ENCODE measurements around the gene GTPBP6. TPM values are rescaled to one million over a fixed set of nuclear protein-coding genes. Genes with fewer than 3 reads are reported as not detected.

GTPBP6 gene
- total RNA-seq, 4 donors from 2014 or later = 26.2 to 65.3 (median 35.7) TPM

- intact Hi-C loops (cut with DNase I; ENCODE audit: low total_unique reads) = no loop called here
- Histone ChIP-seq H3K9me3 (no peaks in the 10 kb centered on the region), H3K4me1 (no peaks in the 10 kb centered on the region), H3K27ac (no peak overlapping the region), H3K36me3 (no peaks in the 10 kb centered on the region), H3K27me3 (no peaks in the 10 kb centered on the region), H3K4me3 (no peak overlapping the region)
- DNase-seq = no peak
- TF ChIP-seq POLR2A (IDR thresholded peaks at IDR 0.05) = no peak
- no peak for TF ChIP-seq CTCF (IDR thresholded peaks at IDR 0.05)
Observed at GRCh38 chrX:344371-344901, 25.8 kb upstream of the GTPBP6 start.

GRCh38 chrX:341541-342101 lies 23.0 kb upstream of the GTPBP6 start:
- TF ChIP-seq POLR2A (IDR thresholded peaks at IDR 0.05) (no peak), CTCF (IDR thresholded peaks at IDR 0.05) (no peak)
- Histone ChIP-seq H3K9me3 (no peaks in the 10 kb centered on the region), H3K27me3 (no peaks in the 10 kb centered on the region), H3K4me3 (no peak overlapping the region), H3K4me1 (no peaks in the 10 kb centered on the region), H3K27ac (no peak overlapping the region), H3K36me3 (no peaks in the 10 kb centered on the region)
- intact Hi-C loops (cut with DNase I; ENCODE audit: low total_unique reads) = no loop called here
- DNase-seq = no peak

GRCh38 chrX:340641-341423 lies 22.2 kb upstream of the GTPBP6 start:
- Histone ChIP-seq H3K27ac (no peak overlapping the region), H3K4me3 (no peak overlapping the region), H3K4me1 (no peaks in the 10 kb centered on the region), H3K36me3 (no peaks in the 10 kb centered on the region), H3K27me3 (no peaks in the 10 kb centered on the region), H3K9me3 (no peaks in the 10 kb centered on the region)
- intact Hi-C loops (cut with DNase I; ENCODE audit: low total_unique reads) = no loop called here
- TF ChIP-seq CTCF (IDR thresholded peaks at IDR 0.05) (no peak), POLR2A (IDR thresholded peaks at IDR 0.05) (no peak)
- no peak for DNase-seq

- intact Hi-C loops (cut with DNase I; ENCODE audit: low total_unique reads) = no loop called here
- no peak for TF ChIP-seq CTCF (IDR thresholded peaks at IDR 0.05)
- TF ChIP-seq POLR2A (IDR thresholded peaks at IDR 0.05) = no peak
- Histone ChIP-seq H3K36me3 (no peaks in the 10 kb centered on the region), H3K4me3 (no peak overlapping the region), H3K4me1 (no peaks in the 10 kb centered on the region), H3K27ac (no peak overlapping the region), H3K27me3 (no peaks in the 10 kb centered on the region), H3K9me3 (no peaks in the 10 kb centered on the region)
- DNase-seq = no peak
Observed at GRCh38 chrX:340121-340520, 21.5 kb upstream of the GTPBP6 start.

- Histone ChIP-seq H3K27me3 (no peaks in the 10 kb centered on the region), H3K27ac (no peak overlapping the region), H3K36me3 (no peaks in the 10 kb centered on the region), H3K9me3 (no peaks in the 10 kb centered on the region), H3K4me3 (no peak overlapping the region), H3K4me1 (no peaks in the 10 kb centered on the region)
- intact Hi-C loops (cut with DNase I; ENCODE audit: low total_unique reads) = no loop called here
- no peak for DNase-seq
- TF ChIP-seq POLR2A (IDR thresholded peaks at IDR 0.05) (no peak), CTCF (IDR thresholded peaks at IDR 0.05) (no peak)
Observed at GRCh38 chrX:338836-339400, 20.3 kb upstream of the GTPBP6 start.

Measured in uterus (tissue), 4 donors.